Left ventricle myocardium inferior (tissue), 1 donor: ENCODE results near the gene DLG2. TPM values are rescaled to one million over a fixed set of nuclear protein-coding genes. Genes with fewer than 3 reads are reported as not detected.
A peak's percentile ranks its signal among the peaks of the same experiment; 100 is the strongest.

Experiments
- DNase-seq: peaks from one replicate; pipeline ENCODE4 v3.0.0-alpha.2; 2020
- H3K27ac ChIP-seq: fragments of 200-600 bp; replicated peaks from 2 replicates; pipeline ENCODE4 v1.8.0; 2021
- H3K27me3 ChIP-seq: fragments of 200-600 bp; 2 replicates; pipeline ENCODE4 v1.8.0; 2021; ENCODE audit warnings: low read depth
- H3K36me3 ChIP-seq: fragments of 200-600 bp; 2 replicates; pipeline ENCODE4 v1.8.0; 2021
- H3K4me1 ChIP-seq: fragments of 200-600 bp; 2 replicates; pipeline ENCODE4 v1.8.0; 2021
- H3K4me3 ChIP-seq: fragments of 200-600 bp; 2 replicates; pipeline ENCODE4 v1.8.0; 2021; ENCODE audit warnings: mild to moderate bottlenecking, moderate library complexity
- H3K9me3 ChIP-seq: fragments of 200-600 bp; replicated peaks from 2 replicates; pipeline ENCODE4 v1.8.0; 2021
- CTCF ChIP-seq: fragments of 200-600 bp; IDR thresholded peaks from 2 replicates; pipeline ENCODE4 v1.8.0; 2021; ENCODE audit warnings: antibody characterized with exemption, mild to moderate bottlenecking, borderline replicate concordance
- intact Hi-C: fragments of 100-400 bp; cut with micrococcal nuclease; formaldehyde crosslinking; loops from one replicate; pipeline ENCODE4 v1.11.0; 2022
- total RNA-seq: library from RNA; stranded (reverse); fragmentation: NEBNext Ultra II Directional; extraction: Animal tissue kit (Norgen Biotek cat#: 25700); gene quantifications from one replicate; pipeline ENCODE4 v1.2.1, GENCODE V29; 2021
- donor health status: DM: no; HTN: yes; CAD: no; lungs with severe emphysema.

Gene DLG2
- total RNA-seq, 1 donor from 2014 or later, result 6.5 TPM

DNA sequence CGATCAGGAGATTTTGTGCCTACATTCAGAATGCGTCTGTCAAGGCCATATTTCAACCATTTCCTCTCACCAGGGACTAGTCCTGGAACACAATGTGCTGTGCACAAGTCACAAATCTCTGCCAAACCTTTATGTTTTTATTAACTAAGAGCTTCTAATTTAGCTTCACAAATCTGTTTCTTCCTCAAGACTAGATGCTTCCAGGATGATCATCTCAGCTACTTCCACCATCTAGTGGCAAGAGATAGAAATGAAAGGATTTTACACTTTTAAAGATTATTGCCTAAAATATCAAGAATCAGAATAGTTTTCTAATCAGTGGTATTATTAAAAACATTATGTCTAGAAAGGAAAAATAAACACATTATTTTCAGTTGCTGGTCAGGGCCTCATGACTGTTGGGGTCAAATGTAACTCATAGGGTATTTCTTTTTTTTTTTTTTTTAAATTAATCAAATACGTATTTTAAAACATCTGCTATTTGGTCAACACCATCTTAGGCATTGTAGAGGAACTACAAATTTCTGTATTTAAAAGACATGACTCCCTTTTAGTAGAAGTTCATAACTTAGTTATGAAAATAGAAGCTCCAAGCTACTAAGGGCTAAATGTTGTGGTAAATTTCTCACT is 1102.6 kb downstream of the DLG2 start:
- Histone ChIP-seq H3K4me3 (no peak overlapping the region), H3K4me1 (no peaks in the 10 kb centered on the region), H3K9me3 (no peaks in the 10 kb centered on the region), H3K27ac (no peak overlapping the region), H3K36me3 (no peaks in the 10 kb centered on the region), H3K27me3 (no peaks in the 10 kb centered on the region)
- peak; percentile 54 for TF ChIP-seq CTCF
- no peak for DNase-seq
- intact Hi-C loops, result no loop called here

DNA sequence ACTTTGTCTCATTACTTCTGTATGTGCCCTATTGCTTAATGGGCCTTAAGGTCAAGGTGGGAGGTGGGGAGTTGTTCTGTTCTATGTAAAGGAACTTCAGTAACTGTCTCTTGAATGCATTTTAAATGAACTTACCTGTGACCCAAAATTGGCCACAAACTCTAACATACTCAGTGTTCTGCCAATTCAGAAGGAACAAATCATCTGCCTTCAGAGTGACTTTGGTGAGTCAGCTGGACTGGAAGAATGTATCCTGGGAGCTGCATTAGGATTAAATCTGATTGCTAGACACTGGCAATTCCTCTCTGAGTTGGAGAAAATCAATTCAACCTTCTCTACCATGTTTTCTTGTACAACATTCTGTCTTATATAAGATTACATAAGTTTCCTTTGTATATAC is 1104.8 kb downstream of the DLG2 start:
- Histone ChIP-seq H3K36me3 (no peaks in the 10 kb centered on the region), H3K4me1 (no peaks in the 10 kb centered on the region), H3K4me3 (no peak overlapping the region), H3K27ac (no peak overlapping the region), H3K9me3 (no peaks in the 10 kb centered on the region), H3K27me3 (no peaks in the 10 kb centered on the region)
- intact Hi-C loops, result no loop called here
- TF ChIP-seq CTCF, result no peak
- DNase-seq, result no peak

- Histone ChIP-seq H3K36me3 (no peaks in the 10 kb centered on the region), H3K4me1 (no peaks in the 10 kb centered on the region), H3K9me3 (no peaks in the 10 kb centered on the region), H3K27me3 (no peaks in the 10 kb centered on the region), H3K27ac (no peak overlapping the region), H3K4me3 (no peak overlapping the region)
- intact Hi-C loops, result no loop called here
- no peak for TF ChIP-seq CTCF
- DNase-seq, result no peak
These were observed 1108.4 kb downstream of the DLG2 start for GRCh38 chr11:84518631-84519183.

DNA sequence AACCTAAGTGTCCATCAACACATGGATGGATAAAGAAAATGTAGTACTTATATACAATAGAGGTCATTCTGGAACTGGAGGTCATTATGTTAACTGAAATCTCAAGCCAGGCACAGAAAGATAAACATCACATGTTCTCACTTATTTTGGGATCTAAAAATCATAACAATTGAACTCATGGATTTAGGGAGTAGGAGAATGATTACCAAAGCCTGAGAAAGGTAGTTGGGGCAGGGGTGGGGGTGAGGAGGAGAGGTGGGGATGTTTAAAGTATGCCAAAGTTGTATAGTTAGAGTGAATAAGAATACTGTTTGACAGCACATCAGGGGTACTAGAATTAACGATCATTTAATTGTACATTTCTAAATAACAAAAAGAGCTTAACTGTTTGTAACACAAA is 1112.7 kb downstream of the DLG2 start:
- Histone ChIP-seq H3K36me3 (no peaks in the 10 kb centered on the region), H3K4me3 (no peak overlapping the region), H3K27me3 (no peaks in the 10 kb centered on the region), H3K4me1 (no peaks in the 10 kb centered on the region), H3K9me3 (no peaks in the 10 kb centered on the region), H3K27ac (no peak overlapping the region)
- no peak for DNase-seq
- TF ChIP-seq CTCF, result no peak
- intact Hi-C loops, result no loop called here

DNA sequence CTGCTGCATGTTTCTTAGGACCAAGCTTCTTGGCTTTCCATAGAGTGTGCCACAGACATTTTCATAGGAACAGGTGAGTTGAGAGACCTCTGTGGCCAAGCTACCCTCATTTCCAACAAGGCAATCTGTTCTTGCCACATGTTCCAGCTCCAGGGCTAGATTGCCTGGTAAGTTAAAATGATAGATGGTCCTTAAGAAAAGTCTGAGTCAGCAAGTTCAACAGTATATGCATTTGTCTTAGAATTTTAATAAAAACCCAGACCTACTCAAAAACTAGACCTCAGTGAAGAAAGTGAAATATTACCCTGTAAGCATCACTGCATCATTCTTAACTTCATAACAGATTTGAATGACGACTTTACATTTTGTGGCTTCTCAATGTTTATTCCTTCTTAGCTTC is 1123.6 kb downstream of the DLG2 start:
- DNase-seq, result no peak
- Histone ChIP-seq H3K27me3 (no peaks in the 10 kb centered on the region), H3K4me1 (no peaks in the 10 kb centered on the region), H3K27ac (no peak overlapping the region), H3K4me3 (no peak overlapping the region), H3K36me3 (no peaks in the 10 kb centered on the region), H3K9me3 (no peaks in the 10 kb centered on the region)
- TF ChIP-seq CTCF, result no peak
- intact Hi-C loops, result no loop called here
